ENCODE data around the gene PTPRE.

PTPRE gene

DNA sequence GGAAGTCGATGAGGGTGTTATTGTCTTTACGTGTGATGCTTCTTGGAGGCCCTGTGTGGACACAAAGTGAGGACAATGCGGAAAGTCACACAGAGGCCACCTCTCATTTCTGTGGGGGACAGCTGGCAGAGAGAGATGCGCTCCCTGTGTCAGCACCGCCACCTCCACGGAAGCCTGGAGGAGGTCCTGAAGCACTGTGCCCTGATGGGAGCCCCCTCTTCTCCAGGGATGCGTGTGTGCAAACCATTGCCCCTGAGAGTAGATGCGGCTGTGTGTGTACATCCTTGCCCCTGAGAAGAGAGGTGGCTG is 2.0 kb downstream of the PTPRE start:
- no peak for DNase-seq (ENCODE audit: extremely low read depth, low read depth)
- TF ChIP-seq, protein P1, sequence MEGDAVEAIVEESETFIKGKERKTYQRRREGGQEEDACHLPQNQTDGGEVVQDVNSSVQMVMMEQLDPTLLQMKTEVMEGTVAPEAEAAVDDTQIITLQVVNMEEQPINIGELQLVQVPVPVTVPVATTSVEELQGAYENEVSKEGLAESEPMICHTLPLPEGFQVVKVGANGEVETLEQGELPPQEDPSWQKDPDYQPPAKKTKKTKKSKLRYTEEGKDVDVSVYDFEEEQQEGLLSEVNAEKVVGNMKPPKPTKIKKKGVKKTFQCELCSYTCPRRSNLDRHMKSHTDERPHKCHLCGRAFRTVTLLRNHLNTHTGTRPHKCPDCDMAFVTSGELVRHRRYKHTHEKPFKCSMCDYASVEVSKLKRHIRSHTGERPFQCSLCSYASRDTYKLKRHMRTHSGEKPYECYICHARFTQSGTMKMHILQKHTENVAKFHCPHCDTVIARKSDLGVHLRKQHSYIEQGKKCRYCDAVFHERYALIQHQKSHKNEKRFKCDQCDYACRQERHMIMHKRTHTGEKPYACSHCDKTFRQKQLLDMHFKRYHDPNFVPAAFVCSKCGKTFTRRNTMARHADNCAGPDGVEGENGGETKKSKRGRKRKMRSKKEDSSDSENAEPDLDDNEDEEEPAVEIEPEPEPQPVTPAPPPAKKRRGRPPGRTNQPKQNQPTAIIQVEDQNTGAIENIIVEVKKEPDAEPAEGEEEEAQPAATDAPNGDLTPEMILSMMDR (IDR thresholded peaks at IDR 0.05; ENCODE audit: low read depth, low read length) = no peak

DNA sequence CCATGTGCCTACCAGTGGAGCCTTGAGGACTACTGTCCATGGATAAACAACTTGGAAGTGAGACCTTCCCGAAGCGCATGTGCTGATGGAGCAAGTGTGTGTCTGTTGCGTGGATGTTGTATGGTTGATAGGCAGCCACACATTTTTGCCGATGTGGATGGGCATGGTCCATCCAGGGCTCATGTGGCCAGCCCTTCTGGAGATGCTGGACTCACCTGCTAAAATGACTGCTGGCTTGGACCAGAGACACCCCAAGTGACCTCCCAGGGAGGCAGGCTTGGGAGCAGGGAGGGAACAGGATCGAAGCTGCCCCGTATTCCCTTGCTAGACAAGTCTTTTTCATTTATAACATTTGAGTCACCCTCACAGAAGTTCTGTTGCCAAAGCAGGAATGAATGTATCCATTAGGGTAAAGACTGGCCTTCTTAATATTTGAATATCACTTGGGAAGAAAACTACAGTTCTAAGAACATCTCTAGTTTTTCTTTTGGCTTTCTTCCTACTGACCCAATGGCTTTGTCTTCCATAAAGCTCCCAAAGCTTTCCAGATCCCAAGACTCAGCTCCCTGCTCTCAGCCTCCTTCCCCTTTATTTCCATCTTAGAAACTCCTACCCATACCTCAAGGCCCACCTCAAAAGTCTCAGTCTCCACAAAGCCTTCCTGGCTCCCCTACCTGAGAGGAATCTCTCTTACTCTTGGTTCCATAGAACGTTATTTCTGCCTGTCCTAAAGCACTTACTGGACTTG is 3.0 kb downstream of the PTPRE start:
- TF ChIP-seq, protein P1 (IDR thresholded peaks at IDR 0.05; ENCODE audit: low read depth, low read length) = no peak
- no peak for DNase-seq (ENCODE audit: extremely low read depth, low read depth)

DNA sequence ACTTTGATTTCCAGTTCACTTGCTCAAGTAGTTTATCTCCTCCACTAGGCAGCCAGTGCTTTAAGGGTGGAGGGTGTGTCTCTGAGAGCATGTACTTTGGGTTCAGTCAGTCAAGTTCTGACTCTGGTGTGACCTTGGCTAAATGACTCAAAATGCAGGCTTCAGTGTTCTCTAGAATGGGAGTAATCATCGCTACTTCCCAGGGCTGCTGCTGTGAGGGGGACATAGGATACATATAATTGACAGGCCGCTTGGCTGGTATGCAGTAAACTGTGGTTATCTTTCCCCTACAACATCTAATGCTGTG is 3.5 kb downstream of the PTPRE start:
- TF ChIP-seq, protein P1 (IDR thresholded peaks at IDR 0.05; ENCODE audit: low read depth, low read length) = no peak

DNA sequence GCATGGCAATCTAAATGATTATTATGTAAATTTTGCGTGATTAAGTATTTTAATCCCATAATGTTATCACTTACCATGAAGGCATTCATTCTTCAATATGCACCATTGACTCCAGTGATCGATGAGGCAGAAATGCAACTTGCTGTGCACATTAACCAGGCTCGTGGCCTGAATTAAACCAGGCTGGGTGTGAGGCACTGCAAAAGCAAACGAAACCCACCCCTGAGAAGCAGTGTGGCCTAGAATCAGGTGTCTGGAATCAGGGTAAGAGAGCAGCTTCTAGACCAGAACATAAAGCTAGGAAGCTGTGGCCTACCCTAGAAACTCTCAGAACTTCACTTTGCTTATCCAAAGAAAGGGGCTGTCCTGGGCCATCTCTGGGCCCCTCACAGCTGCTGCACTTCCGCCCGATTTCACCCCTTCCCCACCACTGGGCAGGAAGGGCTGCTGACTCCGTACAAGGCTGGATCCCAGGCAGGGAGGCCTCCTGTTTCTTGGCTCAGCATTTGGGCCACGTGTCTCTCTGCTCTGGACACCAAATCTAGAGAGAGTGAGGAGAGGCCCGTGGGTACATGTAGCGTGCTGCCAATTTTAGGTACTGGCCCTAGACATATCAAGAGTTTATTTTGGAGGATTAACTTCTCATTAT is 4.4 kb downstream of the PTPRE start:
- TF ChIP-seq, protein P1 (IDR thresholded peaks at IDR 0.05; ENCODE audit: low read depth, low read length) = no peak

More for the DNA sequence above, 3.5 kb downstream of the PTPRE start:
- DNase-seq (ENCODE audit: extremely low read depth, low read depth) = no peak

DNA sequence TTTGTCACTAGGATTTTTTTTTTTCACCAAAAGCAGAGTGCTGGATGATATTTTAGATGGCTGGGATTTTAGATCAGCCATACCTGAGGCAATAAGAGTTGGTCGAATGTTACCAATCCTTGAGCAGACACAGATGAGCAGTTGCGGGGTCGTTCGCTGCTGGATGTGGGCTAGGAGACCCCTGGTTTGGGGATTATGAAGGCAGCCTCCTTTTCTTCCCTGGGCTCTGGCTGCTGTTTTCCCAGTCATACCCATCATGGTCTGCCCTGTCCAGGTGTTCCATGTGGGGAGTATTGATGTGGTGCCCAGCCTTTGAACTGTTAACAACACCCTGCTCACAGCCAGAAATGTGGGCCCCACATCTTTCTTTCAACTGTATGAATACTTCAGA is 5.0 kb downstream of the PTPRE start:
- no peak for DNase-seq (ENCODE audit: extremely low read depth, low read depth)
- TF ChIP-seq, protein P1 (IDR thresholded peaks at IDR 0.05; ENCODE audit: low read depth, low read length) = no peak

More for the DNA sequence above, 4.4 kb downstream of the PTPRE start:
- no peak for DNase-seq (ENCODE audit: extremely low read depth, low read depth)

DNA sequence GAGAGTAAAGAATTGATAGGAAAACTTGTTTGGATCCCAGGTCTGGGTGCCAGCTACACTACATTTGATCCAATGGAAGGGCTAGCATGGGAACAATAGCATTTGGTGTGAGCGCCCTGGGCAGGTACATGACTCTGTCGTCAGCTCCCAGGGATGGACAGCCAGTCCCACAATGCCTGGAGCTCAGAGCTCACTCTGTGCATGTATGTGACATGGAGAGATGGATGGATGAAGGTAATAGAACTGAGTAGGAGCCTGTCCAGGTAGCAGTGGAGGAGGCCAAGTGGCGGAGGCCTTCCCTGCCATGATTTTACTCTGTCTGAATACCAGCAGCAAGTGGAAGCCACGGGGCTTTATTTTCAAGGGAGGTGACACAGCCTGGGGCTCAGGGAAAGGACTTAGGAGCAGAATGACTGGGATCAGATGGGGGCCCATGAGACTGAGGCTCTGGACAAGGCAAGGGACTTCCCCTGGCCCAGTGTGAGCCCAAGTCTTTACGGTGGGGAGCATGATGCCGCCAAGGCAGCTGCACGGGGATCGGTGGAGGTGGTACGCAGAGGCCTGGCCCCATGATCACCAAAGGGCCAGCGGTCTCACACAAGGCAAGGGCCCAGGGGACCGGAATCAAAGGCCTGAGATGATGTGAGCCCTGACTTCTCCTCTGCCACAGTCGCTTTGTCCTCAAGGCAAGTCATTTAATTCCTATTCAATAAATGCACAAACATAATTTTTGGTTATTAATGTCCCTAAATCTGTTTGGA is 5.9 kb downstream of the PTPRE start:
- TF ChIP-seq, protein P1 (IDR thresholded peaks at IDR 0.05; ENCODE audit: low read depth, low read length) = no peak
- no peak for DNase-seq (ENCODE audit: extremely low read depth, low read depth)

DNA sequence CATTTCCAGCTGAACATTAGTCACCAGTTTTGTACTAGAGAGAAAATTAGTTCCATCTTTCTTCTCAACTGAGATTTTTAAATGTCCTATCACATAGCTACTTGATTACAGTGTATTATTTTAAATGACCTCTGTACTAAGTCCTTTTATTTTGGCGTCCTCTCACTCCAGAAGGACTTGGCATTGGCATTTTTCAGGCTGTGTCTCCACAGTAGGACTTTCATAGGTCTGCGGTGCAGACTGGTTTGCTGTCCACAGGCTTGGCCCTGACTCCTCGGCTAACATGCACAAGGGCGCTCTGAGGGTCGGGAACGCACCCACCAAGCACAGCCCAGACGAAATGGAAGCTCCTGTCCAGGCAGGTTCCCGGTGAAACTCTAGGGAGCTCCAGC is 6.5 kb downstream of the PTPRE start:
- no peak for DNase-seq (ENCODE audit: extremely low read depth, low read depth)
- TF ChIP-seq, protein P1 (IDR thresholded peaks at IDR 0.05; ENCODE audit: low read depth, low read length) = no peak

All from AG09319 (cell line).